Esophagus (tissue), 2 donors: ENCODE results near the gene PRSS1. TPM values are rescaled to one million over a fixed set of nuclear protein-coding genes. Genes with fewer than 3 reads are reported as not detected.
"Not testable (repeated sequence)": the region's sequence is repeated elsewhere in the genome, so short reads cannot be mapped to it uniquely, and the experiment has no call there.

Experiments
- H3K27ac ChIP-seq, 2 donors: one replicate each; pipeline ENCODE4 v1.5.1; 2013; ENCODE audit warnings: low read depth in 2 of 2, mild to moderate bottlenecking in 2 of 2, inconsistent platforms in 1 of 2, low read length in 1 of 2, moderate library complexity in 1 of 2
- H3K27me3 ChIP-seq, 2 donors: one replicate each; pipeline ENCODE4 v1.6.1; 2013; ENCODE audit warnings: low read length in 2 of 2, control low read depth in 1 of 2, mild to moderate bottlenecking in 1 of 2; ENCODE audit not compliant: insufficient read depth in 2 of 2, control insufficient read depth in 1 of 2
- H3K36me3 ChIP-seq, 2 donors: one replicate each; pipeline ENCODE4 v1.6.1; 2013; ENCODE audit warnings: low read length in 1 of 2; ENCODE audit not compliant: control insufficient read depth in 2 of 2, insufficient read depth in 2 of 2
- H3K4me1 ChIP-seq, 2 donors: one replicate each; pipeline ENCODE4 v1.6.1; 2013; ENCODE audit warnings: low read length in 1 of 2; ENCODE audit not compliant: control insufficient read depth in 2 of 2, insufficient read depth in 2 of 2
- H3K4me3 ChIP-seq, 2 donors: one replicate each; pipeline ENCODE4 v1.5.1; 2013; ENCODE audit warnings: low read length in 2 of 2, mild to moderate bottlenecking in 2 of 2, low read depth in 1 of 2, moderate library complexity in 1 of 2
- H3K9me3 ChIP-seq, 2 donors: one replicate each; pipeline ENCODE4 v1.6.1; 2013; ENCODE audit warnings: mild to moderate bottlenecking in 2 of 2, low read depth in 1 of 2, low read length in 1 of 2, moderate library complexity in 1 of 2; ENCODE audit not compliant: control insufficient read depth in 2 of 2, insufficient read depth in 1 of 2
- WGBS, 2 donors: extraction: QIAGEN DNeasy Blood & Tissue Kit; methylation state at CpG; one replicate each; pipeline ENCODE4 v1.1.7; 2013; 5-methylcytosine and 5-hydroxymethylcytosine counted together
- polyA plus RNA-seq, 2 donors: library from polyadenylated mRNA; stranded (reverse); fragments of 200-250 nt; gene quantifications; one replicate each; pipeline ENCODE4 v1.2.3, GENCODE V29; 2013
- donor health status: healthy with polysubstance abuse.
- donor health status: Bipolar disorder and iron deficiency.

The PRSS1 gene
- polyA plus RNA-seq, 2 donors: 0.59 to 3.0 TPM

DNA sequence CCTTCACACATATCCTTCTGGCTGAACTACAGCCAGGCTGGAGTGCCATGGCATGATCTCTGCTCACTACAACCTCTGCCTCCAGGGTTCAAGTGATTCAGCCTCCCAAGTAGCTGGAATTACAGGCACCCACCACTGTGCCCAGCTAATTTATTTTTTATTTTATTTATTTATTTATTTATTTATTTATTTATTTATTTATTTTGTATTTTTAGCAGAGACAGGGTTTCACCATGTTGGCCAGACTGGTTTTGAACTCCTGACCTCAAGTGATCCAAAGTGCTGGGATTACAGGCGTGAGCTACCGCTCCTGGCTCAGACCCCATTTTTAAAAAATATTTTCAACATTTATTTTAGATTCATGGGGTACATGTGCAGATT is 27.6 kb downstream of the PRSS1 start:
- not testable (repeated sequence) for H3K4me3 ChIP-seq, H3K27ac ChIP-seq
- WGBS, 2 donors: 95 to 99% methylated on average over 2 of the region's 2 CpGs

DNA sequence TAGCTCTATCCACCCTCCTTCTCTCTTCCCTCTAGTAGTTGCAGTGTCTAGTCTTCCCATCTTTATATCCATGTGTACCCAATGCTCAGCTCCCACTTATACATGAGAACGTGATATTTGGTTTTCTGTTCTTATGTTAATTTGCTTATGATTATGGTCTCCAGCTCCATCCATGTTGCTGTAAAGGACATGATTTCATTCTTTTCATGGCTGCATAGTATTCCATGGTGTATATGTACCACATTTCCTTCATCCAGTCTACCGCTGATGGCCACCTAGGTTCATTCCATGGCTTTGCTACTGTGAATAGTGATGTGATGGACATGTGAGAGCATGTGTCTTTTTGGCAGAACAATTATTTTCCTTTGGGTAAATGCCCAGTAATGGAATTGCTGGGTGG is 28.0 kb downstream of the PRSS1 start:
- WGBS, 2 donors: 82 to 91% methylated on average over 2 of the region's 2 CpGs
- H3K27me3 ChIP-seq: no peaks in the 10 kb centered on the region
- H3K27ac ChIP-seq: no peak overlapping the region
- no peaks in the 10 kb centered on the region for H3K4me1 ChIP-seq
- H3K36me3 ChIP-seq: no peaks in the 10 kb centered on the region
- no peaks in the 10 kb centered on the region for H3K9me3 ChIP-seq
- H3K4me3 ChIP-seq: no peak overlapping the region

More for the DNA sequence above, 27.6 kb downstream of the PRSS1 start:
- not testable (repeated sequence) for H3K27me3 ChIP-seq, H3K36me3 ChIP-seq, H3K9me3 ChIP-seq, H3K4me1 ChIP-seq

DNA sequence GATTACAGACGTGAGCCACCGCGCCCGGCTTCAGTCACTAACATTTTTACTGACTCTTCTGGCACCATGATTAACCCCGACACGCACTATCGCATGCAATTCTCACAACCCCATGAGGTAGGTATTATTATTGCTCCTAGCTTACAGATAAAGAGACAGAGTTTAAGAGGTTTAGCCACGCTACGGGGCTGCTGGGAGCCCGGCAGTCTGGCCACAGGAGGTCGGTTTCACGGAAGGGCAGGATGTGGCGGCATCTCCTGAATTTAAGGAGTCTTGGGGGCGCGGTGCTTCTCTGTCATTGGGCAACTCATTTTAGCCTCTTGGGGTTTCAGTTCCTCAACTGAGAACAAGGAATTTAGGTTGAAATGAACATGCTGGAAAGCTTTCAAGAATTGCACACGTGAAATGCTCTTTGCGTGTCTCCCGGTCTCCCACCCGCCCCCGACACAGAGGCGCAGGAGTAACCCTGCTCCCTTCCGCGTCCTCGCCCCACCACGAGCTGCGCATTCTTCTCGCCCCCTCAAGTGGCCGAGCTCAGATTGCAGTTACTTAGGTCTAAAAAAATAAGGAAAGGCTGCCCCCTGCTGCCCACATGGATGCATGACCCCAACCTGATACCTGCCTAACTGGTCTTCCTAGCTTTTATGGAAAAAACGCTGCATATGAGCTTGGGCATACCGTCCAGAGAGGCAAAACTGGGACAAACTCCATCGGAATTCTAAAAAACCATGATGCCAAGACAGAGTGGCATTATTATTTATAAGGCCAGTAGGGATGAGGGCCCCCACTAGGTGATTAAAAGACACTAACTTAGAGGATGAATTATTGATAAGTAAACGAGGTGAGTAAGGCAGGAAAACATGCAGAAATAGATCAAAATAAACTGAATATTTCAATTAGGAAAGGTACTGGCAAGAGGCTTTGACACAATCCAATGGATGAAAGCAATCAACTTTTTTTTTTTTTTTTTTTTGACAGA is 33.9 kb downstream of the PRSS1 start:
- peak overlapping the region in 1 of 2 donors; percentile 30 for H3K4me3 ChIP-seq
- no peaks in the 10 kb centered on the region for H3K36me3 ChIP-seq
- no peak overlapping the region for H3K27ac ChIP-seq
- H3K9me3 ChIP-seq: no peaks in the 10 kb centered on the region
- WGBS, 2 donors: 8% methylated on average over 32 of the region's 32 CpGs
- H3K27me3 ChIP-seq: no peaks in the 10 kb centered on the region
- peaks cover 0 to 3% of the 10 kb centered on the region in 2 donors for H3K4me1 ChIP-seq

DNA sequence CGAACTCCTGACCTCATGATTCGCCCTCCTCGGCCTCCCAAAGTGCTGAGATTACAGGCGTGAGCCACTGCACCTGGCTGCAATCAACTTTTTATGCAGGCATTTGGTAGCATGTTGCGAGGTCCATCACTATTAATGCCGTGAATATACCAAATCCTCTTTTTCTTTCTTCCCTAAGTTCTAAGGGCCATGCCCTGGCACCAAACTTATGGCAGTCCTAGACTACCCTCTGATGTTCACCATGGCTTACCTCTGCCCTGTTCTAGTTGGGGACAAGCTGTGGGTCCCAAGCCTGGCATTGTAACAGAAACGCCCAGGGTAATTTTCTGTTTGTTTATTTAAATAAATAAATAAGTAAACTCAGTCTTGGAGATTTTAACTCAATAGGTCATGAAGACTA is 34.8 kb downstream of the PRSS1 start:
- H3K36me3 ChIP-seq: no peaks in the 10 kb centered on the region
- no peaks in the 10 kb centered on the region for H3K27me3 ChIP-seq
- H3K27ac ChIP-seq: no peak overlapping the region
- no peak overlapping the region for H3K4me3 ChIP-seq
- H3K4me1 ChIP-seq: peaks cover 0 to 3% of the 10 kb centered on the region in 2 donors
- no peaks in the 10 kb centered on the region for H3K9me3 ChIP-seq
- 78 to 83% methylated on average over 7 of the region's 7 CpGs for whole genome bisulfite sequencing, 2 donors

DNA sequence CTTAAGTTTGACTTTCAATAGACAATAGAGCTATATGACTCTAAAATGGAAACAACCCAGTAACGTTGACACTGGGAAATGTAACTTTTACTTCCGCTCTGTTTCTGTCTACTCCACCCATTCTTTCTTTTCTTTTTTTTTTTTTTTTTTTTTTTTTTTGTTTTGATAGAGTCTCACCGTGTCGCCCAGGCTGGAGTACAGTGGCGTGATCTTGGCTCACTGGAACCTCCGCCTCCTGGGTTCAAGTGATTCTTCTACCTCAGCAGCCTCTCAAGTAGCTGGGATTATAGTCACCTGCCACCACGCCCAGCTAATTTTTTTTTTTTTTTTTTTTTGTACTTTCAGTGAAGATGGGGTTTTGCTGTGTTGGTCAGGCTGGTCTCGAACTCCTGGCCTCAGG is 35.4 kb downstream of the PRSS1 start:
- no peak overlapping the region for H3K27ac ChIP-seq
- H3K9me3 ChIP-seq: no peaks in the 10 kb centered on the region
- WGBS, 2 donors: 79% methylated on average over 8 of the region's 8 CpGs
- H3K36me3 ChIP-seq: no peaks in the 10 kb centered on the region
- H3K4me1 ChIP-seq: peaks cover 0 to 3% of the 10 kb centered on the region in 2 donors
- no peaks in the 10 kb centered on the region for H3K27me3 ChIP-seq
- H3K4me3 ChIP-seq: no peak overlapping the region

DNA sequence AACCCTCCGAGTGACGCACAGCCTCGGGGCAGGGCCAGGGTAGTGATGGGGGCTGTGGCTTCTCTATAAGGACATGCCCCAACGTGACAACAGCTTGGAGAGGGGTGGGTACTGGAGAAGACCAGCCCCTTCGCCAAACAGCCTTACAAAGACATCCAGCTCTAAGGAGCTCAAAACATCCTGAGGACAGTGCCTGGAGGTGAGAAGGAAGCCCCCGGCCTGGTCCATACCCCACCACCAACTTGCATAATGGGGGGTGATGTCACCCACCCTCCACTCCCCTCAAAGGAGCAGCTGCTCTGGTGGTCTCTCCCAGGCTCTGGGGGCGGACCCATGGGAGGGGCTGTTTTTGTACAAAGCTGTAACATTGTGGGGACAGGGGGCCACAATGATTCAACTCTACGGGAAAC is 36.6 kb downstream of the PRSS1 start:
- Histone ChIP-seq H3K4me1 (peaks cover 0 to 3% of the 10 kb centered on the region in 2 donors), H3K9me3 (no peaks in the 10 kb centered on the region), H3K36me3 (no peaks in the 10 kb centered on the region), H3K4me3 (no peak overlapping the region), H3K27me3 (no peaks in the 10 kb centered on the region), H3K27ac (no peak overlapping the region)
- 75 to 78% methylated on average over 7 to 8 of the region's 8 CpGs for WGBS, 2 donors

DNA sequence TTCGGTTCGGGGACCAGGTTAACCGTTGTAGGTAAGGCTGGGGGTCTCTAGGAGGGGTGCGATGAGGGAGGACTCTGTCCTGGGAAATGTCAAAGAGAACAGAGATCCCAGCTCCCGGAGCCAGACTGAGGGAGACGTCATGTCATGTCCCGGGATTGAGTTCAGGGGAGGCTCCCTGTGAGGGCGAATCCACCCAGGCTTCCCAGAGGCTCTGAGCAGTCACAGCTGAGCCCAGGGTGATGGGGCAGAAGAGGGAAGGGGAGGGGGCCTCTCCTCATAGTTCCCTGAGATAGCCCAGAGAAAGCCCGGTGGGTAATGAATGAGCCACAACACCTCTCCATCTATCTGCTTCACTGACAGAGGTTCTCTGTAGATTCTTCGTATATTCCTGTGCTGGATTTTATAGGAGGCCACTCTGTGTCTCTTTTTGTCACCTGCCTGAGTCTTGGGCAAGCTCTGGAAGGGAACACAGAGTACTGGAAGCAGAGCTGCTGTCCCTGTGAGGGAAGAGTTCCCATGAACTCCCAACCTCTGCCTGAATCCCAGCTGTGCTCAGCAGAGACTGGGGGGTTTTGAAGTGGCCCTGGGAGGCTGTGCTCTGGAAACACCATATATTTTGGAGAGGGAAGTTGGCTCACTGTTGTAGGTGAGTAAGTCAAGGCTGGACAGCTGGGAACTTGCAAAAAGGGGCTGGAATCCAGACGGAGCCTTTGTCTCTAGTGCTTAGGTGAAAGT is 37.9 kb downstream of the PRSS1 start:
- no peaks in the 10 kb centered on the region for H3K9me3 ChIP-seq
- peaks cover 0 to 3% of the 10 kb centered on the region in 2 donors for H3K4me1 ChIP-seq
- H3K27ac ChIP-seq: peak overlapping the region in 1 of 2 donors; percentile 37
- H3K36me3 ChIP-seq: no peaks in the 10 kb centered on the region
- H3K27me3 ChIP-seq: no peaks in the 10 kb centered on the region
- no peak overlapping the region for H3K4me3 ChIP-seq
- 78 to 83% methylated on average over 11 of the region's 11 CpGs for WGBS, 2 donors

DNA sequence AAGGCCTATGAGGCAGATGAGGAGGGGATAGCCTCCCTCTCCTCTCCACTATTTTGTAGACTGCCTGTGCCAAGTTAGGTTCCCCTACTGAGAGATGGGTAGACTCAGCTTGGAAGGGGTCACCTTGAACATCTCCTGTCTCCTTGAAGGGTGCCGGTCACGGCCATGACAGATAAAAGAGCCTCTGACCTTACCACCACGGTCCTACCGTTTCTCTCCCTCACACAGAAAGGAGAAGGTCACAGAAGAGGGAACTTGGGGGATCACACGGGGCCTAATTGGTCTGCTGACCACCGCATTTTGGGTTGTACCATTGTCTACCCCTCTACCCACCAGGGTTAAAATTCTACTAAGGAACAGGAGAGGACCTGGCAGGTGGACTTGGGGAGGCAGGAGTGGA is 38.5 kb downstream of the PRSS1 start:
- no peaks in the 10 kb centered on the region for H3K9me3 ChIP-seq
- peaks cover 0 to 2% of the 10 kb centered on the region in 2 donors for H3K4me1 ChIP-seq
- no peaks in the 10 kb centered on the region for H3K27me3 ChIP-seq
- WGBS, 2 donors: 79 to 84% methylated on average over 6 of the region's 6 CpGs
- H3K36me3 ChIP-seq: no peaks in the 10 kb centered on the region
- H3K27ac ChIP-seq: no peak overlapping the region
- no peak overlapping the region for H3K4me3 ChIP-seq

DNA sequence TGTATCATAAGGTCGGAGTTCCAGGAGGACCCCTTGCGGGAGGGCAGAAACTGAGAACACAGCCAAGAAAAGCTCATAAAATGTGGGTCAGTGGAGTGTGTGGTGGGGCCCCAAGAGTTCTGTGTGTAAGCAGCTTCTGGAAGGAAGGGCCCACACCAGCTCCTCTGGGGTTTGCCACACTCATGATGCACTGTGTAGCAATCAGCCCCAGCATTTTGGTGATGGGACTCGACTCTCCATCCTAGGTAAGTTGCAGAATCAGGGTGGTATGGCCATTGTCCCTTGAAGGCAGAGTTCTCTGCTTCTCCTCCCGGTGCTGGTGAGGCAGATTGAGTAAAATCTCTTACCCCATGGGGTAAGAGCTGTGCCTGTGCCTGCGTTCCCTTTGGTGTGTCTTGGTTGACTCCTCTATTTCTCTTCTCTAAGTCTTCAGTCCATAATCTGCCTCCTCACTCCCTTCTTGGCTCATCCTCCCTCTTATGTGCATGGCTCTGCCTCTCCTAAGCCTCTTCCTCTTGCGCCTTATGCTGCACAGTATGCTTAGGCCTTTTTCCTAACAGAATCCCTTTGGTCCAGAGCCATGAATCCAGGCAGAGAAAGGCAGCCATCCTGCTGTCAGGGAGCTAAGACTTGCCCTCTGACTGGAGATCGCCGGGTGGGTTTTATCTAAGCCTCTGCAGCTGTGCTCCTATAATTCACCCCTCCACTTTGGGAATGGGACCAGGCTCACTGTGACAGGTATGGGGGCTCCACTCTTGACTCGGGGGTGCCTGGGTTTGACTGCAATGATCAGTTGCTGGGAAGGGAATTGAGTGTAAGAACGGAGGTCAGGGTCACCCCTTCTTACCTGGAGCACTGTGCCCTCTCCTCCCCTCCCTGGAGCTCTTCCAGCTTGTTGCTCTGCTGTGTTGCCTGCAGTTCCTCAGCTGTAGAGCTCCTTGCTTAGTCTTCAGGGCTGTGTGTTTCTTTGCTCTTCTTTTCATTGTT is 39.3 kb downstream of the PRSS1 start:
- Histone ChIP-seq H3K4me3 (peak overlapping the region; percentile 2 to 24), H3K27ac (no peak overlapping the region), H3K4me1 (no peaks in the 10 kb centered on the region), H3K27me3 (no peaks in the 10 kb centered on the region), H3K9me3 (no peaks in the 10 kb centered on the region), H3K36me3 (no peaks in the 10 kb centered on the region)
- WGBS, 2 donors: 79 to 86% methylated on average over 10 of the region's 10 CpGs
